HTR-8/SVneo (cell line): Measurements from ENCODE around the gene IFFO2.
A peak's percentile ranks its signal among the peaks of the same experiment; 100 is the strongest.

Experiments
- DNase-seq: peaks from one replicate; pipeline ENCODE4 v3.0.0; 2011; ENCODE audit warnings: low spot score, mixed read lengths; ENCODE audit not compliant: insufficient read length
- FAIRE-seq: peaks from 2 replicates; lab custom pipeline; 2011; peaks lifted over from hg19 to GRCh38; lab: Jason Lieb, UNC

The IFFO2 gene

DNA sequence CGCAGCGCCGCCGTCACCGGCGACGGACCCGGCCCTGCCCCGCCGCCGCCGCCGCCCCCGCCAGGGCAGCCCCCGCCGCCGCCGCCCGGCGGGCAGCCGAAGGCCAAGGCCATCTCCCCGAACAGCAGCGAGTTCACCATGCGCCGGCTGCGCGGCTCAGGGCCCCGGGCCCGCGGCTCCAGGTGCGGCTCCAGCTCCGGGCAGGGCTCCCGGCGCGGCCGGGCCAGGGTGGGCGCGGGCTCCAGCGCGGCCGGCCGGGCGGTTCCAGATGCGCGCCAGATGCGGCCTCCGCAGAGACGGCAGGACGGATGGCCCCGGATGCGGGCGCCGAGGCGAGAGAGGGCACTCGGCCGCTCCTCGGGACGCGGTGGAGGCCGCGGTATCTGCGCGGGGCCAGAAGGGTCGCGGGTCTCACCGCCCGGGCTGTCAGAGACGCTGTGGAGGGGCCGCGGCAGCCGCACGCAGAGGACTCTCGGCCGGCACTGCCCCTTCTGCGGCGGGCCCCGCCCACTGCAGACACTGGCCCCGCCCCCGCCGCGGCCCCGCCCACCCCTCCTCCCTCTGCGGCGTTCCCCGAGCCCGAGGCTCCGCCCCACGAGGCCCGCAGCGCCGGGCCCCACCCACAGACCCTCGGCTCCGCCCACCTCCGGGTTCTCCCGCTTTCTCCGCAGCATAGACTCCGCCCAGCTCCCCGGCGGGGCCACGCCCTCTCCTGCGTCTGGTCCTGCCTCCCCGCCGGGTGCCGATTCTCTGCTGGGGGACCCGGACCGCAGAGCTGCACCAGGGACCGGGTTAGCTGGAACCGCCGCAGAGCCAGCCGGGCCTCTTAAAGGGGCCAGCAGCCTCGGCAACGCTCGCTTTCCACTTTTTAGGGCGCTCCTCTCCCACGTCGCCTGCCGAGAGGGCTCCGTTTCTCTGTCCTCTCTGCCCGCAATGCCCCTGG is at the start of gene IFFO2:
Gene IFFO2, minus strand, starts transcription at position 484 of the 943 bp plus-strand sequence. Its CDS starts 344 bp downstream, at position 140.
- FAIRE-seq, result peak; percentile 88
- DNase-seq, result peak; percentile 95

DNA sequence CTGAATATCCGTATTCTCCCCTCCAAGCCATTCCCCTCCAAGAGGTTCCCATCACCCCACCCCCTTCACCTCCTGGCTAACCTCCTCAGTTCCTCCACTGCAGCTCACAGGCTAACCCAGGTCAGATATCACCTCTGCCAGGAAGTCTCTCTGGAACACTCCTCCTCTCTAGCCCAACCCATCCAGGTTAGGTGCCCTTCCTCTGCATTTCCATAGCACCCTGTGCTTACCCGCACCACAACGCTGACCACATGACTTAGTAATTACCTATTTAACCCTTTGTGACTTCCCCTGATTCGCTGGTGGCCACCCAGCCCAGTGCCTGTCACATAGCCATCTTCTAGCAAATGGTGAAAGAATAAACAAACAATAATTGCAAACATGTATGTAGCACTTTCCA is 49.5 kb upstream of the IFFO2 start:
- DNase-seq (no peak), FAIRE-seq (no peak)

DNA sequence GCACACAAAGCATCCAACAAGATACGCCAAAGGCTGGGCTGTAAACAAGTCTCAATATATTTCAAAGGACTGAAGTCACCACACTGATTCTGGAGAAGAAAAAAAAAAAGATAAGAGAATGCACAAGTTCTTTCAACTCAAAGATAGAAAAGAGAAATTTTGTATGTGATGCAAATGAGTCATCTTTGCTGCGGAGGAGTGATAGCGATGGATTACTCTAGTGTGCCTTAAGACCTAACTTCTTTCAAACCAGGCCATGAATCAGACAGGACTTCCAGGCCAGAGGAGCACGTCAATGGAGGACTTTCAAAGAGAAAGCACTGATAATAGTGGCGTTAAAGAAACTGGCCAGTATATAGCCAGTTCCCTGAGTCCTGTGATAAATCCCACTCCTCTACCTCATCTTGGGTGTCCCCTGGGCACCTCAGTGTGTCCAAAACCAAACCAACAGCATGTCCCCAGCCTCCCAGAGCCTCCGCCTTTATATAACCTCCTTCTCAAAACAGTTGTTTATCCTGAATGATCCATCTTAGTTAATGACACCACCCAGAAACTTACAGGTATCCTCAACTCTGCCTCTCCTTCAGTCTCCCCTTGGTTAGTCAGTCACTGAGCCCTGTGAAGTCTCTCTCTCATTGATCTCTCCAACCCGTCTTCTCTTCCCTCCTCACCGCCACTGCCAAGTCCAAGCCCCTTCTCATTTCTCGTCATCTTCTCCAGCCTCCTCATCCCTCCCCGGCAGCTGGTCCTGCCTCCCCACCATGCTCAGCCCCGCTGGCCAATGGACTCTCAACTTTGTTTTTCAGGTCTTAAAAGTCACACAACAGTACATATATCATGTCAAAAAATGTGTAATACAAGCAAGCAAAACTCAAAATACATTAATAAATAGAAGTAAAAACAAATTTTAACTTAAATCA is 47.2 kb upstream of the IFFO2 start:
- DNase-seq (no peak), FAIRE-seq (no peak)

DNA sequence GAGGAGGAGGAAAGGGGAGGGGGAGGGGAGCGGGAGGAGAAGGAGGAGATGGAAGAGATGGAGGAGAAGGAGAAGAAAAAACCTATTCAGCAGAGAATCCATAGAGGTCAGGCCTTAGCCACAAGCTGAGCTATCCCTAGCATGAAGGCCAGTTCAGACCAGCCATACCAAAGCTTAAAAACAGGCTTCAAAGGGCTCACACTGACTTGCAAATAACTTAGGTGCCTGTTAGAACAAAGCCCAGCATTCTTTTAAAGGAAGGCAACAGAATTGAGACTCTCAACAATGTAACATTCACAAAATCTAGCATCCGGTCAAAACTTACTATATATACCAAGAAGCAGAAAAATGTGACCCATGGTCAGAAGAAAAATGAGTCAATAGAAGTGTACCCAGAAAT is 43.6 kb upstream of the IFFO2 start:
- DNase-seq (no peak), FAIRE-seq (no peak)

DNA sequence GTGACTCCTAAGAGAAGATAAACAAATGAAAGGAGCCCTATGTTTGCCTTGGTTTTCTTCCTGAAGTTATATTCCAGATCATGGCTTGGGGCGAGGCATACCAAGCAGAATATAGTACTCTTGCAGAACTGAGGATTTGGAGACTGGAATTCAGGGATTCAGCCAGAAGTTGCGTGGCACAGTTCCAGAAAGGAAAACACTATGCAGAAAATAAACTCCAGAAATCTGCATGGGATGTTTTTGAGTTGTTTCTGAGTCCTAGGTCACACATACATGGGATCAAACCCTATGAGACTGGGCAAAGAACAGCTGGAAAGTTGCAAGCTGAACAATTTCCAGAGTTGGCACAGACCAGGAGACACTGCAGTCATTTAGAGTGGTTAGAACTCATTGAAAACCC is 42.9 kb upstream of the IFFO2 start:
- DNase-seq, result no peak
- no peak for FAIRE-seq

DNA sequence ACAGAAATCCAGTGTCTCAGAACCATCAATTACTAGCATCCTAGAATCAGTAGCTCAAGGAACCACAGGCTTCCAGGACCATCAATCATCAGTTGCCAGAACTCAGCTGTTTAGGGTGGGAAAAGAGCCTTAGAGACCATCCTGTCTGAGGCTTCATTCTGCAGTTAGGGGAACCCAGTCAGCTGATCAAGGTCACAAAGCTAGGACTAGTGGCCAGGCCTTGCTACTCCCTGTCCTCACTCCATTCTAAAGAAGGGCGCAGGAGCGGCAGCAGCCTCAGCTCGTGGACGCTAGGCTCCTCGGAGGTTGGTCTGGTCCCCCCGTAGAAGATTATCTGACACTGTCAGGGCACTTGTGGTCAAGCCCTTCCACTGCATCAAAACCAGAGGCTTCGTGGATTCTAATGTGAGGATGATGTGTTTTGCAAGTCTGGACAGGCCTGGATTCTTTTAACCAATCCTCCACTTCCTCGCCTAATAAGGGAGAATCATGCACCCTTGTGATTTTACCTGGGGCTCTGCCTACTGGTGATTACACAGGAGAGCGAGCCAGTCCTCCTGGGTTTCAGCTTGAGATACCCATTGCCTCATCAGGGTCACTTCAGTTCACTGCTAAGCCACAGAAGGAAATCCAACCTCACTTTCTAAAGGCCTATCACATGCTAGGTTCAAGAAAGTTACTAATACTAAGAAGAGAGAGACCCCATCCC is 41.7 kb upstream of the IFFO2 start:
- DNase-seq, result no peak
- FAIRE-seq, result no peak

DNA sequence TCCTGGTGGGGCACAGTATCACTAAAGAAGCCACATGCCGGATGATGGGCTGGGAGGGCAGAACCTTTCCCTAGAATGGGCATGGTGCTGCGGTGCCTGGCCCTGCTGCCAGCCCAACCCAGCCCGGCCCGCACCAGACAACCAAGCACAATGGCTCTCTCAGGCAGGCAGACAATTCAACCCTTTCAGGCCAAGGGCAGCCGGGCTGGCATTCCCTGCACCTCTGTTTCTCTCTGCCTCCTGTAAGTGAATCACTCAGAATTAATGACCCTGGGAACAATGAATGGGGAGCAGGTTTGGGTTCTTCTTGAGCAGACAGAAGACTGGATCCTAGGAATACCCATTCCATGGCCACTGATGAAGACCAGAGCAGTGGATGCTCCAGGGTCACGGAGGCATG is 41.0 kb upstream of the IFFO2 start:
- DNase-seq (no peak), FAIRE-seq (no peak)

DNA sequence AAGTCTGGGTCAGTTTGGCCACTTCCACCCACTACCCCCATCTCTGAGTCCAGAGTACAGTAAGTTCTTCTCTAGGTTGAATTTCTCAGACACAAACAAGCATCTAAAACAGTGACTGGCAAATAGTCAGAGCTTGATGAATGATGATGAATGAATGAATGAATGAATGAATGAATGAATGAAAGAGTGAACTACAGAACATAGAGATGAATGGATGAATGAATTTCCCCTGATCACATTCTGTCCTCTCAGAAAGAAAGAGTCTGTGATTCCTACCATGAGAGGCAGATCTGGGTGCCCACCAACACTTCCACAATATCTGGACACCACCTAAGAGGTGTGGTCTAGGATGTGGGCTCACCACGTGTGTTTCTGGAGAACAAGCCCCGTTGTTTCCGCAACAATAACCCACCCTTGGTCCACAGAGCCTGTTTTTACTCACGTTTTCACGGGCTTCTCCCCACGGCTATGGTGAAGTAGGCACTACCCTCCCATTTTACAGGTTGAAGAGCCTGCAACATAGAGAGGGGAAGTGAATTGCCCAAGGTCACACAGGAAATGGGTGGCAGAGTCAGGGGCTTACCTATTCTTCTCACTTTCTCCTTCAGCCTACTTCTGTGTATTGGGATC is 40.2 kb upstream of the IFFO2 start:
- DNase-seq, result no peak

DNA sequence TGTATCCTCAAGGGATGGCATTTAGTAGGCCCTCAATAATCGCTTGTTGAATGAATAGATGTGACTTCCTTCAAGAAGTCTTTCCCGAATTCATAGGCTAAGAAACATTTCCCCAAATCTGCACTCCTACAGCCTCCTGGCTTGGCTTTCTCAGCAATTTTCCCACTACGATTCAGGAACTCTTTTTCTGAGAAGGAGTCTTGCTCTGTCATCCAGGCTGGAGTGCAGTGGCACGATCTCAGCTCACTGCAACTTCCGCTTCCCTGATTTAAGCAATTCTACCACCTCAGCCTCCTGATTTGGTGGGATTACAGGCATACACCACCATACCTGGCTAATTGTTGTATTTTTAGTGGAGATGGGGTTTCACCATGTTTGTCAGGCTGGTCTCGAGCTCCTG is 37.9 kb upstream of the IFFO2 start:
- DNase-seq (no peak), FAIRE-seq (no peak)

More for the DNA sequence above, 40.2 kb upstream of the IFFO2 start:
- no peak for FAIRE-seq

DNA sequence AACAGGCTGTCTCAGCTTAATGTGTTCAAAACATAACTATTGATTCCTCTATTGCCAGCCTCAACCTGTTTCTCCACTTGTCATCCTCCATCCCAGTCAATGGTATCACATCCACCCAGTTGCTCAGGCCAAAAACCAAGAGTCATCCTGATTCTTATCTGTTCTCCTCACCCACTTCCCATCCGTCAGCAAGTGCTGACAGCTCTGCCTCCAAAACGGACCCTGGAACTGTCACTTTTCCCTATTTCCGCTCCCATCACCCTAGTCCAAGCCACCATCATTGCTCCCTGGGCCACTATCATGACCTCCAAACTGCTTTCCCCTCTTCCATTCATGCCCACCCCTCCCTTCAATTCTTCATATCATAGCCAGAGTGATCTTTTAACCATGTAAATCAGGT is 36.2 kb upstream of the IFFO2 start:
- FAIRE-seq, result no peak
- no peak for DNase-seq

DNA sequence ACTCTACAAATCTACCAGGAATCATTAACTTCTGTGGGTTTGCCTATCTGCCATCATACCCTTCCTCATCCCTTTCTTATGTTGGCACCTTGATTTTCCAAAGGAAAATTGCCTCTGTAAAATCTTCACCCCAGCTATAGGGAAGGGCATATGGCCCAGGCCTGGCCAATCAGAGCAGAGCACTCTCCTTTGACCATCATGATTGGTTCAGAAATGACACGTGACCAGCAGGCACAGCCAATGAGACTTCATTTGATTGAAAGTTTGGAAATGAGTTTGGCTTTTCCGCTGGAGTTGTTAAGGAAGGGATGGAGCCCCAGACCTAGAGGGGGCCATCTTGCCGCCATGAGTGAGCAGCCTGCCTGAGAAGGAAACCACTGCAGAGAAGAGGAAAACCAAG is 35.1 kb upstream of the IFFO2 start:
- DNase-seq, result no peak
- FAIRE-seq, result no peak

DNA sequence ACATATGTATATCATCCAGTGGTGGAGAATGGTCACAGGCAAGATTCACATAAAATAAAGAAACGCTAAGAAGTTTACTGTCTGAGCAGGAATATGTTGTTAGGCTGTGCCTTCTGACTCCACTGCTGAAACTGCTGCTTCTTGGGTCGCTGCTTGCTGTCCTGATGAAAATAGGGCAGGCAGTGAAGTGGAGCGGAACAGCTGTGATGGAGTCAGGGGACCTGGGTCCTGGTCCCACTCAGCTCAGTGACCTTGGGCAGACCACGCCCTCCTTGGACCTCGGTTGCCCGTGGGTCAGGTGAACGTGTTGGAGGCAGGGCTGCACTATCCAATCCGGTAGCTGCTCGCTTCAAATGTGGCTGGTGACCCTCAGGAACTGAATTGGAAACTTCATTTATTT is 33.4 kb upstream of the IFFO2 start:
- FAIRE-seq (no peak), DNase-seq (no peak)

DNA sequence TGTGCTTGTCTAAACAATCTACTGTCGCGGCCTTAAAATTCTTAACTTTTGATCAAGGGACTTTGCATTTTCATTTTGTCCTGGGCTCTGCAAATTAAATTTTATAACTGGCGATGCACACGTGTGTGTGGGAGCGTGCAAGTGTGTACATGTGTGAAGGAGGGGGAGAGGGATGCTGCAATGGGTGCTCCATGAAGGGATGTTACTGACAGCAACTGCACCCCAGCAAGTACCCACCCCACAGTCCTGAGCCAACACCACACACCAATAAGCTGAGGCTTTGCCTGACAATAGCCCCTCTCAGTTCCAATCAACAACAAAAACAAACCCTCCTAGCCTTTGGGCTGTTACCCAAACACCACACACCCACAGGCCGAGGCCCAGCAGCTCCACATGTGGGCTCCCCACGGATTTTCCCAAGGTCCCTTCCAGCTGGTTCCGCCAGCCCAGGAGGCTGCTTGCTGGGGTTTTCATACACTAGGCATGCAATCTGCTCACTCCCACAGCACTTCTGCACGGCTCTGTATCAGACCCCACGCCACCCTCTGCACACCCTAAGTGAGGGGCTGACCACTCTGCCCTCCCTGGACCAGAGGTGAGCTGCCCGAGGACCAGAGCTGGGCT is 32.8 kb upstream of the IFFO2 start:
- DNase-seq (no peak), FAIRE-seq (no peak)

DNA sequence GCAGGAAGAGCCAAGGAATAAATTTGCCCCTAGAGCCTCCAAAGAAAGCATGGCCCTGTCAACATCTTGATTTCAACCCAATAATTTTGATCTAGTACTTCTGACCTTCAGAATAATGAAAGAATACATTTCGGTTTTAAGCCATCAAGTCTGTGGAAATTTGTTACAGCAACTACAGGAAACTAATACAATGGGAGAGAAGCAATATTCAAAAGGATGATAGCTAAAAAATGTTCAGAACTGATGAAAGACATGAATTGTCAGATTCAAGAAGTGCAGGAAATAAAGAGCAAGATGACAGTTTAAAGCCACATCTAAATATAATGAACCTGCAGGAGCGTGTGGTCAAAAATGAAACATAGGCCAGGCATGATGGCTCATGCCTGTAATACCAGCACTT is 24.8 kb upstream of the IFFO2 start:
- FAIRE-seq (no peak), DNase-seq (no peak)

DNA sequence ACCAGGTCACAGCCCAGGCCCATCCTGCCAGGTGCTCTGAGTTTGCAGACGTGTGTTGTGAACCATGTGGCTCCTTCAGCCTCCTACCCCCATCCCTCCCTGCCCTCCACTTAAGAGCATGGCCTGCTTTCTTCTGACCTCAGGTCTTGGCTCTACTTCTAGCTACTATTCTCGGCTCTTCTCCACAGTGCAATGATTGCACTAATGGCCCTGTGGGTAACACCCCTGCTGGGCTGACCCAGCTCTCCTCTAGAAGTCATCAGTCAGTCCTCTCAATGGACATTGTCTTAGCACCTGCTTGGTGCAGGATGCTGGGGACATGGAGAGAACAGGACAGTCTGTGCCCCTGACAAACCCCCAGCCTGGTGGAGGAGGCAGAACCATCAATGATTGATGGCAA is 22.2 kb upstream of the IFFO2 start:
- no peak for DNase-seq
- no peak for FAIRE-seq

DNA sequence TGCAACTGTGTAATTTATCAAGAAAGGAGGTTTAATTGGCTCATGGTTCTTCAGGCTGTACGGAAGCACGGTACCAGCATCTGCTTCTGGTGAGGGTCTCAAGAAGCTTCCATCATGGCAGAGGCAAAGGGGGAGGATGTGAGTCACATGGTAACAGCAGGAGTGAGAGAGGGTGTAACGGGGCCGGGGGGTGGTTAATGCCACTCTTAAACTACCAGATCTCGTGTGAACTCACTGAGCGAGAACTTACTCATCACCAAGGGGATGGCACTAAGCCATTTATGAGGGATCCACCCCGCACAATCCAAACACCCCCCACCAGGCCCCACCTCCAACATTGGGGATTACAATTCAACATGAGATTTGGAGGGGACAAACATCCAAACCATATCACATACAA is 21.0 kb upstream of the IFFO2 start:
- DNase-seq (no peak), FAIRE-seq (no peak)

DNA sequence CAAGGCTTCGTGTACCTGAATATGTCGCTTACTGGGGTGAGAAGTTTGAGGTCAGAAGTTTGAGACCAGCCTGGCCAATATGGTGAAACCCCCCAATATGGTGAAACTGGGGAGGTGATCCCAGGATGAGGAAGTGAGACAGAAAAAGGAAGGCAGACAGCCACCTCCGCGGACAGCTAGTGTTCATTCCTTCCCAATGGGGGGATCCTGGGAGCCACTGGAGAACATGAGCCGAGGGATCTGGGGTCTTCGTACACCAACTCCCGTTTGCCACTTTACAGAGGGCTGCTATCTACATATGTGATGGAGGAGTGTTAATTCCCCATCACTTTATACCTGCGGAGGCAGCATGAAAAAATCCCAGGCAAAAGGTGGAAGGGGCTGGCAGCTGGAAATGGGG is 19.6 kb upstream of the IFFO2 start:
- DNase-seq (no peak), FAIRE-seq (no peak)

DNA sequence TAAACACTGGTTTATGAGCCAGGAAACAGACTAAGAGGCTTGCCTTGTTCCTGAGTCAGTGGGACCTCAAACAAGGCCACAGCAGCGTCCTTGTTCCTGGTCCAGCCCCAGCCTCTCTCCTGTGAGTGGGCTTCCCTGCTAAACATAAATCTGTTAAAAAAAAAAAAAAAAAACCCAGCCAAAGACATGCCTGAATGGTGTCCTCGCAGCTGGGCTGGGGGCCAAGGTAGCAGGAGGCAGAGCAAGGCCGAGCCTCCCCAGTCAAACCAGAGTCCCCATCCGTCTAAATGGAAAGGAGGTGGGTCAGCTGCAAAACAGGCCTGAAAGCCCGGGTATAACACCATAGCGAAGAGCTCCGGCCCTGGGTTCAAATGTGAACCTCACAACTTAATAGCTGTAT is 18.1 kb upstream of the IFFO2 start:
- no peak for FAIRE-seq
- no peak for DNase-seq

DNA sequence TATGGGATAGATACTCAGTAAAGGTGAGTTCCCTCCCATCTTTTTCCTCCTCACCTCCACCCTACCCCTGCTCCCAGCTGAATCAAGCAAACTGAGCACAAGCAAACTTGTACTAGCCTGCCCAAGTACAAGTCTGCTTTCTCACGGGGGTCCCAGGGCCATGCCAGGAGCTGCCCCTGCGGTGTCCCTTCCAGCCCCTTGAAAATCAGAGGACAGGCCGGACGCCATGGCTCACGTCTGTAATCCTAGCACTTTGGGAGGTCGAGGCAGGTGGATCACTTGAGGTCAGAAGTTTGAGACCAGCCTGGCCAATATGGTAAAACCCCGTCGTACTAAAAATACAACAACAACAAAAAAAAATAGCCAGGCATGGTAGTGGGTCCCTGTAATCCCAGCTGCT is 17.5 kb upstream of the IFFO2 start:
- FAIRE-seq (no peak), DNase-seq (no peak)
